ENCODE data around the gene NEK9. TPM values are rescaled to one million over a fixed set of nuclear protein-coding genes. Genes with fewer than 3 reads are reported as not detected.

The NEK9 gene
- total and polyA plus RNA-seq, 2 experiments from 2014 or later, result 16.3 to 31.1 TPM

DNA sequence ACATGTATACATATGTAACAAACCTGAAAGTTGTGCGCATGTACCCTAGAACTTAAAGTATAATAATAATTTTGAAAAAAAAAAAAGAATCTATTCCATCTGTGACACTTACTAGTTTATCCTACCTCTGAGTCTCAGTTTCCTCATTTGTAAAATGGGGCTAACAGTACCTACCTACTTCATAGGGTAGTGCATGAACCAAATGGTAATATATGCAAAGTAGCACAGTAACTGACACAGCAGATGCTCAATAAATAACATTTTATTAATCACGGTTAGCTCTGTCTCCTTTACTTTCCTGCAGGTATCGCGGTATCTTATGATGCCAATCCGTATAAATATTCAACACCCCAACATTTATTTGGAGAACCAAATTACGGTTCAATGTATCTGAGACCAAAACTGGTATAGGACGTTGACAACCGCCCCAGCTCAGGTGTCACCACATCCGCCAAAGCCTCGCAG, 48.9 kb upstream of the NEK9 start (continued):
- TF ChIP-seq, protein P1, sequence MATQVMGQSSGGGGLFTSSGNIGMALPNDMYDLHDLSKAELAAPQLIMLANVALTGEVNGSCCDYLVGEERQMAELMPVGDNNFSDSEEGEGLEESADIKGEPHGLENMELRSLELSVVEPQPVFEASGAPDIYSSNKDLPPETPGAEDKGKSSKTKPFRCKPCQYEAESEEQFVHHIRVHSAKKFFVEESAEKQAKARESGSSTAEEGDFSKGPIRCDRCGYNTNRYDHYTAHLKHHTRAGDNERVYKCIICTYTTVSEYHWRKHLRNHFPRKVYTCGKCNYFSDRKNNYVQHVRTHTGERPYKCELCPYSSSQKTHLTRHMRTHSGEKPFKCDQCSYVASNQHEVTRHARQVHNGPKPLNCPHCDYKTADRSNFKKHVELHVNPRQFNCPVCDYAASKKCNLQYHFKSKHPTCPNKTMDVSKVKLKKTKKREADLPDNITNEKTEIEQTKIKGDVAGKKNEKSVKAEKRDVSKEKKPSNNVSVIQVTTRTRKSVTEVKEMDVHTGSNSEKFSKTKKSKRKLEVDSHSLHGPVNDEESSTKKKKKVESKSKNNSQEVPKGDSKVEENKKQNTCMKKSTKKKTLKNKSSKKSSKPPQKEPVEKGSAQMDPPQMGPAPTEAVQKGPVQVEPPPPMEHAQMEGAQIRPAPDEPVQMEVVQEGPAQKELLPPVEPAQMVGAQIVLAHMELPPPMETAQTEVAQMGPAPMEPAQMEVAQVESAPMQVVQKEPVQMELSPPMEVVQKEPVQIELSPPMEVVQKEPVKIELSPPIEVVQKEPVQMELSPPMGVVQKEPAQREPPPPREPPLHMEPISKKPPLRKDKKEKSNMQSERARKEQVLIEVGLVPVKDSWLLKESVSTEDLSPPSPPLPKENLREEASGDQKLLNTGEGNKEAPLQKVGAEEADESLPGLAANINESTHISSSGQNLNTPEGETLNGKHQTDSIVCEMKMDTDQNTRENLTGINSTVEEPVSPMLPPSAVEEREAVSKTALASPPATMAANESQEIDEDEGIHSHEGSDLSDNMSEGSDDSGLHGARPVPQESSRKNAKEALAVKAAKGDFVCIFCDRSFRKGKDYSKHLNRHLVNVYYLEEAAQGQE (IDR thresholded peaks at IDR 0.05; ENCODE audit: unreplicated experiment), result no peak
- TF ChIP-seq ZNF331 (CRISPR knock-in tag; IDR thresholded peaks at IDR 0.05; ENCODE audit: low read depth) (no peak), STAT1 (IDR thresholded peaks at IDR 0.05; ENCODE audit: unreplicated experiment) (no peak), NANOG (IDR thresholded peaks at IDR 0.05; ENCODE audit: borderline replicate concordance) (no peak), POLR2AphosphoS5 (IDR thresholded peaks at IDR 0.05; ENCODE audit: low read depth) (no peak), JUNB (IDR thresholded peaks at IDR 0.05; ENCODE audit: unreplicated experiment) (no peak), ZNF114 (CRISPR knock-in tag; IDR thresholded peaks at IDR 0.05) (no peak), EZH2 (IDR thresholded peaks at IDR 0.05; ENCODE audit: low read depth, unreplicated experiment) (no peak)
- TF ChIP-seq, protein P2, sequence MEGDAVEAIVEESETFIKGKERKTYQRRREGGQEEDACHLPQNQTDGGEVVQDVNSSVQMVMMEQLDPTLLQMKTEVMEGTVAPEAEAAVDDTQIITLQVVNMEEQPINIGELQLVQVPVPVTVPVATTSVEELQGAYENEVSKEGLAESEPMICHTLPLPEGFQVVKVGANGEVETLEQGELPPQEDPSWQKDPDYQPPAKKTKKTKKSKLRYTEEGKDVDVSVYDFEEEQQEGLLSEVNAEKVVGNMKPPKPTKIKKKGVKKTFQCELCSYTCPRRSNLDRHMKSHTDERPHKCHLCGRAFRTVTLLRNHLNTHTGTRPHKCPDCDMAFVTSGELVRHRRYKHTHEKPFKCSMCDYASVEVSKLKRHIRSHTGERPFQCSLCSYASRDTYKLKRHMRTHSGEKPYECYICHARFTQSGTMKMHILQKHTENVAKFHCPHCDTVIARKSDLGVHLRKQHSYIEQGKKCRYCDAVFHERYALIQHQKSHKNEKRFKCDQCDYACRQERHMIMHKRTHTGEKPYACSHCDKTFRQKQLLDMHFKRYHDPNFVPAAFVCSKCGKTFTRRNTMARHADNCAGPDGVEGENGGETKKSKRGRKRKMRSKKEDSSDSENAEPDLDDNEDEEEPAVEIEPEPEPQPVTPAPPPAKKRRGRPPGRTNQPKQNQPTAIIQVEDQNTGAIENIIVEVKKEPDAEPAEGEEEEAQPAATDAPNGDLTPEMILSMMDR (conservative IDR thresholded peaks at IDR 0.05; ENCODE audit: low read depth in 2 of 2), result no peak
- TF ChIP-seq, protein P3, sequence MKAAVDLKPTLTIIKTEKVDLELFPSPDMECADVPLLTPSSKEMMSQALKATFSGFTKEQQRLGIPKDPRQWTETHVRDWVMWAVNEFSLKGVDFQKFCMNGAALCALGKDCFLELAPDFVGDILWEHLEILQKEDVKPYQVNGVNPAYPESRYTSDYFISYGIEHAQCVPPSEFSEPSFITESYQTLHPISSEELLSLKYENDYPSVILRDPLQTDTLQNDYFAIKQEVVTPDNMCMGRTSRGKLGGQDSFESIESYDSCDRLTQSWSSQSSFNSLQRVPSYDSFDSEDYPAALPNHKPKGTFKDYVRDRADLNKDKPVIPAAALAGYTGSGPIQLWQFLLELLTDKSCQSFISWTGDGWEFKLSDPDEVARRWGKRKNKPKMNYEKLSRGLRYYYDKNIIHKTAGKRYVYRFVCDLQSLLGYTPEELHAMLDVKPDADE (IDR thresholded peaks at IDR 0.05), result no peak

DNA sequence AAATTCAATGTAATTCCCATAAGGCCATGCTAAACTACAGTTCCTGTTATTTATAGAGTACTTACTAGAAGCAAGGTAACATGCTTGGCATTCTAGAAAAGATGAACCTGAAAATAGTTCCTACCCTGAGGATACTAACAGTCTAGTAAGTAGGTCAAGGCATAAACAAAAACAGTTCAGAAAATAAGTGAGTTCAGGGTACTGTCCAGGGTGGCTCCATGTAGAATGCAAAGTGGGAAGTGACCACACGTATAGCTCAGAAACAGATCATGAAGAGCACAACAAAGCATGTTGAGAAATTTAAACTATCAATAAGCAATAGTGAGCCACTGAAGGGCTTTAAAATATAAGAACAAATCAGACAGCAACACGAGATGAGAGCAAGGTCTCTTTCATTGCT, 47.2 kb upstream of the NEK9 start:
- peaks cover 29% of the 10 kb centered on the region for H4K20me1 ChIP-seq (replicated peaks; ENCODE audit: insufficient read depth)
- no peaks in the 10 kb centered on the region for H3K36me3 Mint-ChIP-seq (ENCODE audit: low read depth)
- H3K79me2 ChIP-seq (replicated peaks; ENCODE audit: insufficient read depth), result peaks cover 69% of the 10 kb centered on the region
- peaks cover 9% of the 10 kb centered on the region for H3K27me3 Mint-ChIP-seq (ENCODE audit: insufficient read depth, low read depth, poor library complexity)
- peaks cover 7% of the 10 kb centered on the region for H3K4me1 ChIP-seq (ENCODE audit: insufficient read depth)
- DNase-seq (ENCODE audit: low spot score) (no peak), ATAC-seq (no peak)
- peaks cover 23% of the 10 kb centered on the region for H3K4me1 Mint-ChIP-seq
- no peaks in the 10 kb centered on the region for H3K36me3 ChIP-seq (ENCODE audit: insufficient read depth)
- H3K9me3 Mint-ChIP-seq, result no peaks in the 10 kb centered on the region
- no peaks in the 10 kb centered on the region for H3K9me2 ChIP-seq (ENCODE audit: insufficient read depth)
- no peaks in the 10 kb centered on the region for H3F3A ChIP-seq (replicated peaks; ENCODE audit: low read depth)
- no peak overlapping the region for H2AFZ ChIP-seq
- H3K4me3 ChIP-seq, result no peak overlapping the region
- H3K4me3 Mint-ChIP-seq, result no peak overlapping the region; the same call in 2 of the 3 replicates
- peak overlapping the region; percentile 23; the same call in 1 of the 2 replicates for H3K27ac ChIP-seq (ENCODE audit: low read depth)
- no peak overlapping the region for H3K4me2 ChIP-seq
- H3K27me3 ChIP-seq (ENCODE audit: insufficient read depth), result no peaks in the 10 kb centered on the region
- no peak overlapping the region for H3K27ac Mint-ChIP-seq
- TF ChIP-seq STAT1 (IDR thresholded peaks at IDR 0.05; ENCODE audit: unreplicated experiment), result no peak
- TF ChIP-seq NANOG (IDR thresholded peaks at IDR 0.05; ENCODE audit: borderline replicate concordance), result no peak
- TF ChIP-seq, protein P1 (IDR thresholded peaks at IDR 0.05; ENCODE audit: unreplicated experiment), result no peak
- no peak for TF ChIP-seq JUNB (IDR thresholded peaks at IDR 0.05; ENCODE audit: unreplicated experiment)
- no peak for TF ChIP-seq CREB1 (CRISPR knock-in tag; IDR thresholded peaks at IDR 0.05; ENCODE audit: low read depth)
- no peak for TF ChIP-seq ZNF331 (CRISPR knock-in tag; IDR thresholded peaks at IDR 0.05; ENCODE audit: low read depth)
